NCI-H748 treated with DMSO at 0.1 percent for 48 hours (cell line): Measurements from ENCODE around the gene NHEJ1.
"Not testable (repeated sequence)": the region's sequence is repeated elsewhere in the genome, so short reads cannot be mapped to it uniquely, and the experiment has no call there.

Experiments
- DNase-seq: peaks from one replicate; lab custom pipeline; 2025; lab: John Stamatoyannopoulos, UW

Gene NHEJ1

GRCh38 chr2:219160186-219161017, at the start of gene NHEJ1:
Gene NHEJ1, minus strand, starts transcription at chr2:219160815. Its CDS starts 2,453 bp downstream, at chr2:219158362.
- DNase-seq, result peak; percentile 85

GRCh38 chr2:219209236-219210195, 48.9 kb upstream of the NHEJ1 start:
- no peak for DNase-seq

- no peak for DNase-seq
Measured at GRCh38 chr2:219207884-219208740, 47.5 kb upstream of the NHEJ1 start.

GRCh38 chr2:219207134-219207883, 46.7 kb upstream of the NHEJ1 start:
- no peak for DNase-seq

- peak; percentile 90 for DNase-seq
Measured at GRCh38 chr2:219206328-219207133, 45.9 kb upstream of the NHEJ1 start, which contains the start of gene ZFAND2B. Gene ZFAND2B, plus strand, starts transcription at chr2:219206782. Its CDS starts 206 bp downstream, at chr2:219206988.

GRCh38 chr2:219205981-219206327, 45.3 kb upstream of the NHEJ1 start:
- DNase-seq, result no peak

GRCh38 chr2:219205165-219205538, 44.5 kb upstream of the NHEJ1 start:
- DNase-seq, result no peak

- DNase-seq, result no peak
Measured at GRCh38 chr2:219204425-219205164, 44.0 kb upstream of the NHEJ1 start.

GRCh38 chr2:219201331-219201730, 40.7 kb upstream of the NHEJ1 start:
- not testable (repeated sequence) for DNase-seq

- DNase-seq, result not testable (repeated sequence)
Measured at GRCh38 chr2:219200502-219201326, 40.1 kb upstream of the NHEJ1 start.

GRCh38 chr2:219199470-219200211, 39.0 kb upstream of the NHEJ1 start:
- DNase-seq, result no peak

- no peak for DNase-seq
Measured at GRCh38 chr2:219198974-219199373, 38.4 kb upstream of the NHEJ1 start.

GRCh38 chr2:219197388-219197787, 36.8 kb upstream of the NHEJ1 start:
- no peak for DNase-seq

- DNase-seq, result no peak
Measured at GRCh38 chr2:219186754-219187456, 26.3 kb upstream of the NHEJ1 start.

GRCh38 chr2:219184121-219184520, 23.5 kb upstream of the NHEJ1 start:
- DNase-seq, result no peak

GRCh38 chr2:219183151-219183772, 22.6 kb upstream of the NHEJ1 start:
- DNase-seq, result no peak
